ENCODE data around the gene MAP3K20.

DNA sequence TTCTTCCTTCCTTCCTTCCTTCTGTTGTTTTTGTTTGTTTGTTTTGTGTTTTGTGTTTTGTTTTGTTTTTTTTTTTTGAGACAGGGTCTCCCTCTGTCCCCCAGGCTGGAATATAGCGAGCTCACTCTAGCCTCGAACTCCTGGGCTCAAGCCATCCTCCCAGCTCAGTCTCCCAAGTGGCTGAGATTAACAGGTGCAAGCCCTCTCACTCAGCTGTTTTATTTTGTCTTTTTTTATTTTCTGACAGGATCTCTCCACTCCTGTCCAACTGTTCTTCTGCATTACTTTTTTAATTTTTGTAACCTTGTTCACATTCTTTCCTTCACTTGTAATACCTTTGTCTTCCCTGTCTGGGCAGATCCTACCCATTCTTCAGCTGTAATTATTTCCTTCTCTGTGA is 23.6 kb downstream of the MAP3K20 start:
- TF ChIP-seq, protein P1, sequence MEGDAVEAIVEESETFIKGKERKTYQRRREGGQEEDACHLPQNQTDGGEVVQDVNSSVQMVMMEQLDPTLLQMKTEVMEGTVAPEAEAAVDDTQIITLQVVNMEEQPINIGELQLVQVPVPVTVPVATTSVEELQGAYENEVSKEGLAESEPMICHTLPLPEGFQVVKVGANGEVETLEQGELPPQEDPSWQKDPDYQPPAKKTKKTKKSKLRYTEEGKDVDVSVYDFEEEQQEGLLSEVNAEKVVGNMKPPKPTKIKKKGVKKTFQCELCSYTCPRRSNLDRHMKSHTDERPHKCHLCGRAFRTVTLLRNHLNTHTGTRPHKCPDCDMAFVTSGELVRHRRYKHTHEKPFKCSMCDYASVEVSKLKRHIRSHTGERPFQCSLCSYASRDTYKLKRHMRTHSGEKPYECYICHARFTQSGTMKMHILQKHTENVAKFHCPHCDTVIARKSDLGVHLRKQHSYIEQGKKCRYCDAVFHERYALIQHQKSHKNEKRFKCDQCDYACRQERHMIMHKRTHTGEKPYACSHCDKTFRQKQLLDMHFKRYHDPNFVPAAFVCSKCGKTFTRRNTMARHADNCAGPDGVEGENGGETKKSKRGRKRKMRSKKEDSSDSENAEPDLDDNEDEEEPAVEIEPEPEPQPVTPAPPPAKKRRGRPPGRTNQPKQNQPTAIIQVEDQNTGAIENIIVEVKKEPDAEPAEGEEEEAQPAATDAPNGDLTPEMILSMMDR (IDR thresholded peaks at IDR 0.05) = no peak
- TF ChIP-seq POLR2AphosphoS5 (IDR thresholded peaks at IDR 0.05) = no peak

Data from transverse colon (tissue), 4 donors.